Thyroid gland (tissue), 4 donors: ENCODE results near the gene CXCR4. TPM values are rescaled to one million over a fixed set of nuclear protein-coding genes. Genes with fewer than 3 reads are reported as not detected.
A peak's percentile ranks its signal among the peaks of the same experiment; 100 is the strongest.

Experiments used
- DNase-seq, 2 donors: peaks; one replicate each; pipeline ENCODE4 v3.0.0-alpha.2; 2019
- H3K27ac ChIP-seq, 3 donors: fragments of 200-600 bp; sonication (generic); 1 replicate in 2 of 3; 2 replicates in 1 of 3; pipeline ENCODE4 v1.5.1; 2016 to 2019; ENCODE audit warnings: mild to moderate bottlenecking in 1 of 3, moderate library complexity in 1 of 3
- H3K27me3 ChIP-seq: fragments of 200-600 bp; sonication (generic); one replicate; pipeline ENCODE4 v1.5.1; 2019
- H3K36me3 ChIP-seq, 2 donors: fragments of 200-600 bp; sonication (generic); one replicate each; pipeline ENCODE4 v1.5.1; 2016 to 2019
- H3K4me1 ChIP-seq, 2 donors: fragments of 200-600 bp; sonication (generic); one replicate each; pipeline ENCODE4 v1.5.1; 2017 to 2019
- H3K4me3 ChIP-seq, 3 donors: fragments of 200-600 bp; sonication (generic); replicated peaks in 1 of 3; 1 replicate in 2 of 3; 2 replicates in 1 of 3; pipeline ENCODE4 v1.5.1; 2016; ENCODE audit warnings: mild to moderate bottlenecking in 1 of 3
- H3K9me3 ChIP-seq: fragments of 200-600 bp; sonication (generic); one replicate; pipeline ENCODE4 v1.5.1; 2017
- CTCF ChIP-seq, 6 experiments: fragments of 200-600 bp in 3 of 6; fragments of 450-650 bp in 3 of 6; sonication (generic) in 3 of 6; IDR thresholded peaks; one replicate each; pipeline ENCODE4 v1.5.1; 2016 to 2019; ENCODE audit warnings: antibody characterized with exemption in 6 of 6, mild to moderate bottlenecking in 2 of 6, inconsistent platforms in 1 of 6, moderate library complexity in 1 of 6
- POLR2A ChIP-seq, 2 donors: fragments of 450-650 bp; IDR thresholded peaks; one replicate each; pipeline ENCODE4 v1.6.1; 2017; ENCODE audit warnings: antibody characterized with exemption in 2 of 2, mild to moderate bottlenecking in 2 of 2, moderate library complexity in 1 of 2
- WGBS, 2 donors: methylation state at CpG; one replicate each; pipeline ENCODE4 v1.1.5; 2017; 5-methylcytosine and 5-hydroxymethylcytosine counted together
- intact Hi-C: fragments of 100-400 bp; cut with DNase I; formaldehyde crosslinking; loops from one replicate; pipeline ENCODE4 v1.15.1; 2023
- total RNA-seq, 4 donors: library from RNA; depleted of rRNA; stranded (reverse); fragments of >200 nt; gene quantifications; one replicate each; pipeline ENCODE4 v1.2.3, GENCODE V29; 2016

The CXCR4 gene
- total RNA-seq, 4 donors from 2014 or later: 7.1 to 17.5 (median 13.5) TPM

- Histone ChIP-seq H3K36me3 (no peaks in the 10 kb centered on the region), H3K27me3 (no peaks in the 10 kb centered on the region), H3K4me1 (no peaks in the 10 kb centered on the region), H3K27ac (no peak overlapping the region), H3K4me3 (no peak overlapping the region), H3K9me3 (no peaks in the 10 kb centered on the region)
- intact Hi-C loops: no loop called here
- no peak for DNase-seq
- TF ChIP-seq CTCF (IDR thresholded peaks at IDR 0.05): no peak
Measured at GRCh38 chr2:136132825-136133155, 14.8 kb upstream of the CXCR4 start.

DNA sequence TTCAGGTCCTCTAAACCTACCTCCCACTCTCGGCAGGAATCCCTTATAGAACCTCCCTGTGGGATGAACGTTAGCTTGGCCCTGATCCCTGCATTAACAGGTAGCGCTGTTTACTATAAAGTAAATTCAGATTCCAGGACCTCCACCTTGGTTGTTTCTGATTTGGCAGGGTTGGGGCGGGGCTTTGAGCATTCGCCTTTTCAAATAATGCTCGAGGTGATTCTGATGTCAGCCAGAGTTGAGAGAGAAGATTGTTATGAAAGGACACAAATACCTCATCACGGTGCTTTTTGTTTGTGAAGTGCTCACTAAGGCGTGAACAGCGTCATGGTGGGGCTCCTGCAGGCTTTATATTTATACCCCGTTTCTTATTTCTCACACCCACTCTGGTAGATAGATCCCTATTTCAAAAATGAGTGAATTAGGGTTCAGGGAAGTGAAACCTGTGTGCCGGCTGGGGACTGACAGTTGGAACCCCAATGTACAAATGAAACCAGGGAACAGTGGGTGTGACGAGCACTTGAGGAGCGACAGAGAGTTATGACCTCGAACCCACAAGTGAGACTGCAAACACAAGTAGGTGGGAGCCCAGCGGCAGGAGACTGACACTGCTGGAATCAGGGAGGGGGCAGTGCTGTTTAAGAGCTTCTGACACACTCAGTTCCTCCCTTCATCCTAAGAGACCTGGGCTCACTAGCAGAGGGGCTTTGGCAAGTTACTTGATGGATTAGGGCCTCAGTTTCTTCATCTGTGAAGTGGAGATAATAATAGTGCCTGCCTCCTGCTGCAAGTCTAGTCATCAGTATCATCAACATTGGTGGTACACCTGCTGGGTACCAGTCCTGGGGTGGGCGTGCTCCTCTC lies 14.2 kb upstream of the CXCR4 start:
- intact Hi-C loops: no loop called here
- WGBS, 2 donors: 42 to 51% methylated on average over 16 of the region's 16 CpGs
- TF ChIP-seq CTCF (IDR thresholded peaks at IDR 0.05): no peak
- TF ChIP-seq POLR2A (IDR thresholded peaks at IDR 0.05): no peak
- peak in 1 of 2 donors; percentile 22 for DNase-seq
- no peaks in the 10 kb centered on the region for H3K36me3 ChIP-seq
- H3K27me3 ChIP-seq: no peaks in the 10 kb centered on the region
- no peak overlapping the region for H3K4me3 ChIP-seq
- no peaks in the 10 kb centered on the region for H3K9me3 ChIP-seq
- no peaks in the 10 kb centered on the region for H3K4me1 ChIP-seq
- H3K27ac ChIP-seq: no peak overlapping the region

DNA sequence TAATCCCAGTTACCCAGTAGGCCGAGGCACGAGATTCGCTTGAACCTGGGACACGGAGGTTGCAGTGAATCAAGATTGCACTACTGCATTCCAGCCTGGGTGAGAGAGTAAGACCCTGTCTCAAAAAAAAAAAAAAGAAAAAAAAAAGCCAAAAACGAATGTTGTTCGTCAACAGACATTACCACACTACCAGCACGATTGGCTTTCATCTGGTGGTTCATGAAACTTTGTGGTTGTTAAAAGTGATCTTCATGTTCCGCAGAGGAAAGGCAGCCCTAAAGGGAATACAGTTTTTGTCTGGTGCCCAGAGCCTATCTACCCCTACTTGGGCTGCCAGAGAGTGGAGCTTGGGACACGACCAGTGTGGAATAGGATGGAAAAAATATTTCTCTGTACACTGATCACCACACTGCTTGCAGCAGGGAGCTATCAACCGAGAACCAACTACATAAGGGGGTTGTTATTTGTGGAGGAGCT lies 13.6 kb upstream of the CXCR4 start:
- intact Hi-C loops: no loop called here
- 89% methylated on average over 10 of the region's 10 CpGs for WGBS, 2 donors
- no peak overlapping the region for H3K4me3 ChIP-seq

GRCh38 chr2:136130511-136130910 lies 12.6 kb upstream of the CXCR4 start:
- no peak for DNase-seq
- 95 to 96% methylated on average over 1 of the region's 1 CpG for WGBS, 2 donors
- Histone ChIP-seq H3K9me3 (no peaks in the 10 kb centered on the region), H3K27me3 (no peaks in the 10 kb centered on the region), H3K36me3 (no peaks in the 10 kb centered on the region), H3K4me1 (peaks cover 7 to 10% of the 10 kb centered on the region in 2 donors), H3K4me3 (no peak overlapping the region), H3K27ac (no peak overlapping the region)
- no peak for TF ChIP-seq CTCF (IDR thresholded peaks at IDR 0.05)
- no peak for TF ChIP-seq POLR2A (IDR thresholded peaks at IDR 0.05)
- intact Hi-C loops: no loop called here

More for the DNA sequence above, 13.6 kb upstream of the CXCR4 start:
- Histone ChIP-seq H3K36me3 (no peaks in the 10 kb centered on the region), H3K9me3 (no peaks in the 10 kb centered on the region), H3K27me3 (no peaks in the 10 kb centered on the region), H3K4me1 (peaks cover 2 to 3% of the 10 kb centered on the region in 2 donors), H3K27ac (no peak overlapping the region)
- DNase-seq: no peak
- TF ChIP-seq POLR2A (IDR thresholded peaks at IDR 0.05): no peak
- TF ChIP-seq CTCF (IDR thresholded peaks at IDR 0.05): no peak

- WGBS, 2 donors: 83 to 90% methylated on average over 3 of the region's 3 CpGs
- no peak for TF ChIP-seq POLR2A (IDR thresholded peaks at IDR 0.05)
- no peak for TF ChIP-seq CTCF (IDR thresholded peaks at IDR 0.05)
- Histone ChIP-seq H3K4me3 (no peak overlapping the region), H3K27ac (no peak overlapping the region), H3K9me3 (no peaks in the 10 kb centered on the region), H3K36me3 (no peaks in the 10 kb centered on the region), H3K27me3 (no peaks in the 10 kb centered on the region), H3K4me1 (peaks cover 7 to 10% of the 10 kb centered on the region in 2 donors)
- no peak for DNase-seq
- intact Hi-C loops: no loop called here
Measured at GRCh38 chr2:136130045-136130444, 12.1 kb upstream of the CXCR4 start.
